CD4-positive, alpha-beta T cell treated with Interleukin-21 for 1 hour (primary cell): ENCODE results near the gene MRPS7.
A peak's percentile ranks its signal among the peaks of the same experiment; 100 is the strongest.
"Not testable (repeated sequence)": the region's sequence is repeated elsewhere in the genome, so short reads cannot be mapped to it uniquely, and the experiment has no call there.

Source experiments
- DNase-seq: peaks from one replicate; pipeline ENCODE4 v3.0.0-alpha.2; 2020

Gene MRPS7

GRCh38 chr17:75271955-75272847 is 10.5 kb downstream of the MRPS7 start:
- DNase-seq: no peak

GRCh38 chr17:75272848-75273184 is 11.1 kb downstream of the MRPS7 start:
- no peak for DNase-seq

GRCh38 chr17:75273977-75274708 is 12.5 kb downstream of the MRPS7 start:
- no peak for DNase-seq

GRCh38 chr17:75277664-75278071 is 16.0 kb downstream of the MRPS7 start:
- no peak for DNase-seq

GRCh38 chr17:75280189-75280588 is 18.5 kb downstream of the MRPS7 start:
- not testable (repeated sequence) for DNase-seq

GRCh38 chr17:75285123-75285522 is 23.4 kb downstream of the MRPS7 start:
- no peak for DNase-seq

GRCh38 chr17:75287221-75287620 is 25.5 kb downstream of the MRPS7 start:
- no peak for DNase-seq

GRCh38 chr17:75288359-75288758 is 26.7 kb downstream of the MRPS7 start:
- no peak for DNase-seq

- DNase-seq: no peak
Measured at GRCh38 chr17:75288770-75289114, 27.1 kb downstream of the MRPS7 start.

GRCh38 chr17:75289115-75289831 is 27.6 kb downstream of the MRPS7 start, which contains the start of gene SLC25A19:
SLC25A19 (minus strand) TSS chr17:75289433; CDS start chr17:75286764, 2,669 bp downstream.
- peak; percentile 98 for DNase-seq

- DNase-seq: peak; percentile 60
Measured at GRCh38 chr17:75289832-75290337, 28.2 kb downstream of the MRPS7 start.

- DNase-seq: not testable (repeated sequence)
Measured at GRCh38 chr17:75292810-75293448, 31.2 kb downstream of the MRPS7 start.

GRCh38 chr17:75295201-75296158 is 33.8 kb downstream of the MRPS7 start:
- peak; percentile 37 for DNase-seq

GRCh38 chr17:75300280-75300679 is 38.6 kb downstream of the MRPS7 start:
- DNase-seq: no peak

GRCh38 chr17:75301049-75301448 is 39.4 kb downstream of the MRPS7 start:
- DNase-seq: no peak

GRCh38 chr17:75301502-75302206 is 40.0 kb downstream of the MRPS7 start:
- DNase-seq: no peak

GRCh38 chr17:75307957-75308731 is 46.5 kb downstream of the MRPS7 start:
- no peak for DNase-seq

GRCh38 chr17:75308732-75309629 is 47.3 kb downstream of the MRPS7 start:
- no peak for DNase-seq
